Retinal pigment epithelial cell (primary cell): ENCODE data around the gene TMC4.
"Not testable (repeated sequence)": the region's sequence is repeated elsewhere in the genome, so short reads cannot be mapped to it uniquely, and the experiment has no call there.

ENCODE experiments used
- DNase-seq: peaks from one replicate; pipeline ENCODE4 v3.0.0-alpha.2; 2010; ENCODE audit warnings: low read depth
- H3K4me3 ChIP-seq: 2 replicates; pipeline ENCODE4 v1.5.1; 2011; ENCODE audit warnings: mild to moderate bottlenecking, low read length, control low read depth, moderate library complexity
- CTCF ChIP-seq: conservative IDR thresholded peaks from 2 replicates; pipeline ENCODE4 v1.5.1; 2011; ENCODE audit warnings: low read depth, low read length, control low read depth, inconsistent platforms

The TMC4 gene

GRCh38 chr19:54199401-54199800 is 26.4 kb upstream of the TMC4 start:
- no peak overlapping the region for H3K4me3 ChIP-seq
- DNase-seq: no peak
- TF ChIP-seq CTCF: no peak

GRCh38 chr19:54197121-54197520 is 24.2 kb upstream of the TMC4 start:
- no peak for TF ChIP-seq CTCF
- DNase-seq: no peak
- H3K4me3 ChIP-seq: no peak overlapping the region

GRCh38 chr19:54196536-54196935 is 23.6 kb upstream of the TMC4 start:
- no peak for TF ChIP-seq CTCF
- H3K4me3 ChIP-seq: no peak overlapping the region

DNA sequence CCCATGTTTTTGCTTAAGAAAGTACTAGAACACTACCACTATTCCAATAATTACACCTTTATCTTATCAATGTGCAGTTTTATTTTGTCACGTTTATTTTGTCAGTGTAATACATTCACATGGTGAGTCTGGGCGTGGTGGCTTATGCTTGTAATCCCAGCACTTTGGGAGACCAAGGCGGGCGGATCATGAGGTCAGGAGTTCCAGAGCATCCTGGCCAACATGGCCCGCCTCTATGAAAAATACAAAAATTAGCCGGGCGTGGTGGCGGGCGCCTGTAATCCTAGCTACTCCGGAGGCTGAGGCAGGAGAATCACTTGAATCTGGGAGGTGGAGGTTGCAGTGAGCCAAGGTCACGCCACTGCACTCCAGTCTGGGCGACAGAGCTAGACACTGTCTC is 21.5 kb upstream of the TMC4 start:
- DNase-seq, H3K4me3 ChIP-seq: not testable (repeated sequence)

More at GRCh38 chr19:54196536-54196935, 23.6 kb upstream of the TMC4 start:
- no peak for DNase-seq

DNA sequence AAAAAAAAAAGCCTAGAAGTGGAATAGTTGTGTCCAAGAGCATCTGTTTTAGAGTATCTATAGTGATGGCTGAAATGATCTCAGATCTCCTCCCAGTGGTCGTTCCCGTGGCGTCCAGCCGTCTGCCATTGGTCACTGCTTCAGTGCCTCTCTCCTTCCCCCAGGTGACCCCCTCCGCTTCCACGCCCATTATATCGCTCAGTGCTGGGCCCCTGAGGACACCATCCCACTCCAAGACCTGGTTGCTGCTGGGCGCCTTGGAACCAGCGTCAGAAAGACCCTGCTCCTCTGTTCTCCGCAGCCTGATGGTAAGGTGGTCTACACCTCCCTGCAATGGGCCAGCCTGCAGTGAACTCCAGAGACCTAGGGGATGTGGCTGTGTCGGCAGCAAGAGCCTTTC is 20.1 kb upstream of the TMC4 start:
- no peak for DNase-seq
- no peak for TF ChIP-seq CTCF
- H3K4me3 ChIP-seq: no peak overlapping the region

DNA sequence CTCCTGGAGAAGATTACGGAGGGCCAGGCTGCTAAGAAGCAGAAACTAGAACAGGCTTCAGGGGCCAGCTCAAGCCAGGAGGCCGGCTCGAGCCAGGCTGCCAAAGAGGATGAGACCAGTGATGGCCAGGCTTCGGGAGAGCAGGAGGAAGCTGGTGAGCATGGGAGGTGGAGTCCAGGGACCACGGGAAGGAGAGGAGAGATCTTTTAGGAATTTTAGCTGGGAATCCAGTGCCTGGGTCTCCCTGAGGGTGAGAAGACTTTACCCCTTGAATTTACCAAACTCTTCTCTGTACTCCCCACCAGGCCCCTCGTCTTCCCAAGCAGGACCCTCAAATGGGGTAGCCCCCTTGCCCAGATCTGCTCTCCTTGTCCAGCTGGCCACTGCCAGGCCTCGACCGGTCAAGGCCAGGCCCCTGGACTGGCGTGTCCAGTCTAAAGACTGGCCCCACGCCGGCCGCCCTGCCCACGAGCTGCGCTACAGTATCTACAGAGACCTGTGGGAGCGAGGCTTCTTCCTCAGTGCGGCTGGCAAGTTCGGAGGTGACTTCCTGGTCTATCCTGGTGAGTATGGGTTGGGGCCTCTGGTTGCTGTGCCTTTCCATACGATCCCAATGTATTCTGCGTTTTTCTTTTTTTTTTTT is 19.0 kb upstream of the TMC4 start:
- peak overlapping the region; percentile 76 for H3K4me3 ChIP-seq
- no peak for TF ChIP-seq CTCF
- no peak for DNase-seq

GRCh38 chr19:54191011-54191810 is 18.3 kb upstream of the TMC4 start, which contains the start of gene TSEN34:
Gene TSEN34 (plus strand): TSS chr19:54191308. CDS start chr19:54191365, 57 bp downstream.
- H3K4me3 ChIP-seq: peak within 1 kb of the TSS; percentile 76
- TF ChIP-seq CTCF: no peak
- no peak for DNase-seq
